GM12878 (cell line): ENCODE measurements around the gene THY1. TPM values are rescaled to one million over a fixed set of nuclear protein-coding genes. Genes with fewer than 3 reads are reported as not detected.

ENCODE experiments used
- ATAC-seq: fragments of 200-7000 bp; cut with Tn5 transposase; 3 replicates; pipeline ENCODE4 v1.9.1; 2020; ENCODE audit warnings: mild to moderate bottlenecking, moderate library complexity
- BruUV-seq: library from RNA; stranded (reverse); fragments of 400-500 nt; replicated peaks from 2 replicates; lab custom pipeline; 2021; lab: Mats Ljungman, UMichigan
- CTCF ChIA-PET: fragments of 300-600 bp; sonication (Branson Sonifier 250); formaldehyde crosslinking; extraction: SDS; loops from one replicate; lab custom pipeline; 2021; ENCODE audit warnings: inconsistent platforms; lab: Yijun Ruan, JAX
- POLR2A ChIA-PET: fragments of 350-600 bp; formaldehyde crosslinking; extraction: SDS; loops from one replicate; lab custom pipeline; 2021; ENCODE audit warnings: inconsistent platforms; lab: Charles Lee
- RAD21 ChIA-PET: fragments of 300-600 bp; sonication (Branson Sonifier 250); formaldehyde crosslinking; loops from one replicate; lab custom pipeline; 2023; ENCODE audit warnings: antibody characterized with exemption; ENCODE audit not compliant: unreplicated experiment; lab: Charles Lee
- SMC1A ChIA-PET: fragments of 300-600 bp; sonication (Branson Sonifier 250); formaldehyde crosslinking; loops from one replicate; lab custom pipeline; 2023; ENCODE audit not compliant: unreplicated experiment, uncharacterized antibody; lab: Charles Lee
- DNase-seq: peaks from one replicate; pipeline ENCODE4 v3.0.0-alpha.2; 2011; ENCODE audit warnings: low read depth, low spot score
- FAIRE-seq: peaks from 3 replicates; lab custom pipeline; 2011; peaks lifted over from hg19 to GRCh38; lab: Jason Lieb, UNC
- H2AFZ ChIP-seq: 2 replicates; pipeline ENCODE4 v1.6.0; 2011; ENCODE audit warnings: low read depth, low read length, control low read depth; ENCODE audit not compliant: control insufficient read depth
- H3K27ac ChIP-seq: 2 replicates; pipeline ENCODE4 v1.5.1; 2011; ENCODE audit warnings: control low read depth; ENCODE audit not compliant: control insufficient read depth, insufficient read depth
- H3K27me3 ChIP-seq, 2 experiments: replicated peaks in 1 of 2; 2 replicates each; pipeline versions ENCODE4 v1.6.0 to v1.6.1; 2011; ENCODE audit warnings: low read length in 1 of 2; ENCODE audit not compliant: control insufficient read depth in 2 of 2, insufficient read depth in 2 of 2
- H3K36me3 ChIP-seq, 2 experiments: 2 replicates each; pipeline ENCODE4 v1.5.1; 2011; ENCODE audit warnings: low read length in 1 of 2; ENCODE audit not compliant: control insufficient read depth in 2 of 2, insufficient read depth in 2 of 2
- H3K4me1 ChIP-seq: 2 replicates; pipeline ENCODE4 v1.6.1; 2011; ENCODE audit warnings: mild to moderate bottlenecking, low read length, moderate library complexity, mixed read lengths; ENCODE audit not compliant: control insufficient read depth, insufficient read depth
- H3K4me2 ChIP-seq: 2 replicates; pipeline ENCODE4 v1.6.0; 2011; ENCODE audit warnings: control low read depth; ENCODE audit not compliant: control insufficient read depth, insufficient read depth
- H3K4me3 ChIP-seq: fragments of 200-600 bp; sonication (generic); 2 replicates; pipeline ENCODE4 v1.5.1; 2016
- H3K79me2 ChIP-seq: 2 replicates; pipeline ENCODE4 v1.6.0; 2011; ENCODE audit warnings: low read length; ENCODE audit not compliant: control insufficient read depth, insufficient read depth
- H3K9ac ChIP-seq: 2 replicates; pipeline ENCODE4 v1.8.0; 2011; ENCODE audit warnings: low read length, control low read depth, mixed read lengths; ENCODE audit not compliant: control insufficient read depth, insufficient read depth
- H3K9me3 ChIP-seq: replicated peaks from 3 replicates; pipeline ENCODE4 v1.5.1; 2011; ENCODE audit warnings: mild to moderate bottlenecking, low read length; ENCODE audit not compliant: control insufficient read depth, insufficient read depth
- H4K20me1 ChIP-seq: 2 replicates; pipeline ENCODE4 v1.6.0; 2011; ENCODE audit not compliant: control insufficient read depth, insufficient read depth
- CBX5 ChIP-seq: sonication (generic); IDR thresholded peaks from 2 replicates; pipeline ENCODE4 v1.6.1; 2016; ENCODE audit warnings: low read depth, moderate library complexity, mild to moderate bottlenecking, inconsistent platforms
- E4F1 ChIP-seq: fragments of 450-650 bp; IDR thresholded peaks from 2 replicates; pipeline ENCODE4 v1.6.1; 2018; ENCODE audit warnings: borderline replicate concordance, mild to moderate bottlenecking; ENCODE audit not compliant: partially characterized antibody
- EGR1 ChIP-seq, 2 experiments: IDR thresholded peaks; 1 replicate in 1 of 2; 2 replicates in 1 of 2; pipeline ENCODE4 v1.6.1; 2011 to 2012; ENCODE audit warnings: low read depth in 2 of 2, low read length in 2 of 2, borderline replicate concordance in 1 of 2, mild to moderate bottlenecking in 1 of 2, moderate library complexity in 1 of 2
- IRF5 ChIP-seq: fragments of 450-650 bp; IDR thresholded peaks from 2 replicates; pipeline ENCODE4 v1.6.1; 2017; ENCODE audit warnings: borderline replicate concordance
- KLF5 ChIP-seq: fragments of 450-650 bp; IDR thresholded peaks from 2 replicates; pipeline ENCODE4 v1.6.1; 2014; ENCODE audit warnings: mild to moderate bottlenecking; ENCODE audit not compliant: partially characterized antibody
- SMAD1 ChIP-seq: fragments of 450-650 bp; IDR thresholded peaks from 2 replicates; pipeline ENCODE4 v1.6.1; 2018; ENCODE audit warnings: mild to moderate bottlenecking, low read depth; ENCODE audit not compliant: partially characterized antibody
- SMARCA5 ChIP-seq: fragments of 450-650 bp; IDR thresholded peaks from 2 replicates; pipeline ENCODE4 v1.6.1; 2017; ENCODE audit warnings: mild to moderate bottlenecking
- SMC3 ChIP-seq: IDR thresholded peaks from 2 replicates; pipeline ENCODE4 v1.6.1; 2011; ENCODE audit warnings: low read length, improper control_type of control experiment, borderline replicate concordance
- ZNF217 ChIP-seq: fragments of 450-650 bp; IDR thresholded peaks from 2 replicates; pipeline ENCODE4 v1.6.1; 2017; ENCODE audit warnings: antibody characterized with exemption, mild to moderate bottlenecking
- in situ Hi-C: fragments of 300-500 bp; cut with MboI; formaldehyde crosslinking; loops from 9 replicates; pipeline ENCODE4 v1.14.3; 2018; ENCODE audit warnings: mixed read lengths
- intact Hi-C: fragments of 100-400 bp; cut with micrococcal nuclease; formaldehyde crosslinking; loops from one replicate; pipeline ENCODE4 v1.14.2; 2022; ENCODE audit not compliant: unreplicated experiment
- polyA plus RNA-seq, 11 experiments: library from polyadenylated mRNA; depleted of rRNA in 4 of 11; unstranded in 6 of 11; stranded (reverse) in 5 of 11; fragments of >200 nt; fragmentation: Nextera tagmentation in 4 of 11; fragmentation: Illumina TruSeq in 1 of 11; extraction: Ambion mirVana in 4 of 11; extraction: Trizol in 1 of 11; gene quantifications; 1 replicate in 1 of 11; 2 replicates in 10 of 11; pipeline versions ENCODE4 v1.2.1 to v1.2.3, GENCODE V29; 2011 to 2016; ENCODE audit warnings: inconsistent platforms in 2 of 11, missing spikeins in 2 of 11, low read depth in 1 of 11
- total RNA-seq, 4 experiments: library from RNA; depleted of rRNA in 3 of 4; stranded (reverse); fragments of >200 nt in 3 of 4; fragmentation: Illumina TruSeq in 1 of 4; extraction: Trizol in 1 of 4; gene quantifications; 2 replicates each; pipeline versions ENCODE4 v1.2.1 to v1.2.3, GENCODE V29; 2013 to 2021

THY1 gene
- total and polyA plus RNA-seq, 10 of the 15 experiments (the other 5 are each of a cell fraction or from before 2014, with no cell fraction given) = 0.86 to 20.1 (median 3.2) TPM

GRCh38 chr11:119400860-119401259 lies 22.1 kb downstream of the THY1 start:
- no peak for ATAC-seq
- no peaks in the 10 kb centered on the region for H3K79me2 ChIP-seq

More at GRCh38 chr11:119400860-119401259, 22.1 kb downstream of the THY1 start:
- Histone ChIP-seq H2AFZ (no peak overlapping the region), H3K9ac (no peak overlapping the region), H3K9me3 (no peaks in the 10 kb centered on the region; the same call in 1 of the 3 replicates)
- in situ Hi-C loops = no loop called here
- ChIA-PET CTCF (interaction anchor here (1.1 kb wide), 1 partner anchor 44 kb away, joined by 3 read pairs; no protein-coding TSS in a partner anchor), POLR2A (no interaction called here), SMC1A (no interaction called here)
- no peak for FAIRE-seq
- no peak for DNase-seq
- TF ChIP-seq CBX5 (no peak), SMARCA5 (no peak), E4F1 (no peak), ZNF217 (no peak), SMAD1 (no peak), IRF5 (no peak), KLF5 (no peak), EGR1 (IDR thresholded peaks at IDR 0.05; ENCODE audit: borderline replicate concordance in 1 of 2, low read depth in 2 of 2, low read length in 2 of 2) (no peak), SMC3 (no peak)
- TF ChIP-seq, all 136 proteins: peak for 0
- Histone ChIP-seq H3K36me3 (no peaks in the 10 kb centered on the region), H3K4me3 (no peak overlapping the region), H3K4me2 (no peak overlapping the region), H3K27me3 (no peaks in the 10 kb centered on the region), H3K4me1 (no peaks in the 10 kb centered on the region), H3K27ac (no peak overlapping the region), H4K20me1 (no peaks in the 10 kb centered on the region)
- RAD21 ChIA-PET = no interaction called here
- no TSS peak for BruUV-seq
- intact Hi-C loops = no loop called here
